ENCODE measurements around the gene MRPL3. TPM values are rescaled to one million over a fixed set of nuclear protein-coding genes. Genes with fewer than 3 reads are reported as not detected.

MRPL3 gene
- total and polyA plus RNA-seq, 2 donors (not counting 3 experiments of a cell fraction or from before 2014, with no cell fraction given), result 49.6 to 68.2 TPM

DNA sequence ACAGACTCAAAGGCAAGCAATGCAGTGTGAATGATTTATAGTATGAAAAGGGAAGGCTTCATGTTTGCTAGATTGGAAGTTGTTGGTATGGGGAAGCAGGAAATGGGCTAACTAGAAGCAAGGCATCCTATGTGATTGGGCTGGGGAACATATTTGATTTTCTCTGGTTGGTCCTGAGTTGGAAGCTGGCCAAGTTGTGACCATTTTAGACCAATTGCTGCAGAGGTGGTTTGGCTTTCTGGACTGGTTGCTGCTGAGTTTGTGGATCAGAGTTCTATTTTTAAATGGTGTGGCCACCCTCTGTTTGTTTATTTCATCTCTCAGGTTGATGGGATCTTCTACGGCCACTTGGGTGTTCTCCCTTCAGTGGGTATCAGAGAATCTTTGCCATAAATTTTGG, 81.5 kb downstream of the MRPL3 start:
- TF ChIP-seq GATA2 (IDR thresholded peaks at IDR 0.05; ENCODE audit: insufficient read depth, insufficient read length, low read depth, low read length), result no peak
- TF ChIP-seq JUN (IDR thresholded peaks at IDR 0.05; ENCODE audit: borderline replicate concordance, insufficient read depth, insufficient read length, low read depth), result no peak
- TF ChIP-seq MYC (IDR thresholded peaks at IDR 0.05; ENCODE audit: low read depth, low read length), result no peak
- TF ChIP-seq POLR2AphosphoS5 (IDR thresholded peaks at IDR 0.05; ENCODE audit: insufficient read depth, low read depth, low read length), result no peak
- TF ChIP-seq, protein P1, sequence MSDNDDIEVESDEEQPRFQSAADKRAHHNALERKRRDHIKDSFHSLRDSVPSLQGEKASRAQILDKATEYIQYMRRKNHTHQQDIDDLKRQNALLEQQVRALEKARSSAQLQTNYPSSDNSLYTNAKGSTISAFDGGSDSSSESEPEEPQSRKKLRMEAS (IDR thresholded peaks at IDR 0.05; ENCODE audit: insufficient read depth, insufficient read length), result no peak
- no peak for TF ChIP-seq FOS (IDR thresholded peaks at IDR 0.05; ENCODE audit: borderline replicate concordance, insufficient read depth, low read length)
- TF ChIP-seq, protein P2, sequence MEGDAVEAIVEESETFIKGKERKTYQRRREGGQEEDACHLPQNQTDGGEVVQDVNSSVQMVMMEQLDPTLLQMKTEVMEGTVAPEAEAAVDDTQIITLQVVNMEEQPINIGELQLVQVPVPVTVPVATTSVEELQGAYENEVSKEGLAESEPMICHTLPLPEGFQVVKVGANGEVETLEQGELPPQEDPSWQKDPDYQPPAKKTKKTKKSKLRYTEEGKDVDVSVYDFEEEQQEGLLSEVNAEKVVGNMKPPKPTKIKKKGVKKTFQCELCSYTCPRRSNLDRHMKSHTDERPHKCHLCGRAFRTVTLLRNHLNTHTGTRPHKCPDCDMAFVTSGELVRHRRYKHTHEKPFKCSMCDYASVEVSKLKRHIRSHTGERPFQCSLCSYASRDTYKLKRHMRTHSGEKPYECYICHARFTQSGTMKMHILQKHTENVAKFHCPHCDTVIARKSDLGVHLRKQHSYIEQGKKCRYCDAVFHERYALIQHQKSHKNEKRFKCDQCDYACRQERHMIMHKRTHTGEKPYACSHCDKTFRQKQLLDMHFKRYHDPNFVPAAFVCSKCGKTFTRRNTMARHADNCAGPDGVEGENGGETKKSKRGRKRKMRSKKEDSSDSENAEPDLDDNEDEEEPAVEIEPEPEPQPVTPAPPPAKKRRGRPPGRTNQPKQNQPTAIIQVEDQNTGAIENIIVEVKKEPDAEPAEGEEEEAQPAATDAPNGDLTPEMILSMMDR (IDR thresholded peaks at IDR 0.05; ENCODE audit: extremely low read depth in 1 of 2, insufficient read depth in 1 of 2, low read depth in 1 of 2, low read length in 2 of 2), result no peak
- no peak overlapping the region for H3K4me2 ChIP-seq (ENCODE audit: insufficient read depth, low read length)
- H2AFZ ChIP-seq (ENCODE audit: low read depth, low read length), result no peak overlapping the region
- no peak overlapping the region for H3K27ac ChIP-seq (ENCODE audit: insufficient read depth, low read depth, low read length)
- no peaks in the 10 kb centered on the region for H3K79me2 ChIP-seq (ENCODE audit: control insufficient read depth, insufficient read depth, low read length)
- H4K20me1 ChIP-seq (replicated peaks; ENCODE audit: control insufficient read depth, extremely low read depth, insufficient read depth, low read length), result no peaks in the 10 kb centered on the region
- ChIA-PET CTCF (no interaction called here), POLR2A (no interaction called here)
- intact Hi-C loops (cut with micrococcal nuclease) (no loop called here), dilution Hi-C loops (cut with MboI; ENCODE audit: extremely low pct_ligation_motif_present, low sequenced_read_pairs) (no loop called here)
- no TSS peak for BruUV-seq (replicated peaks)
- no peak overlapping the region for H3K9ac ChIP-seq (replicated peaks; ENCODE audit: extremely low read depth, insufficient read depth, low read length)
- DNase-seq (ENCODE audit: low read depth, low spot score), result no peak
- H3K4me3 ChIP-seq (replicated peaks in 1 of 3; ENCODE audit: insufficient read depth in 1 of 3, low read depth in 1 of 3, low read length in 3 of 3), result no peak overlapping the region
- no peaks in the 10 kb centered on the region for H3K9me1 ChIP-seq (replicated peaks; ENCODE audit: control insufficient read depth, extremely low read depth, insufficient read depth, low read length)
- no peak for FAIRE-seq
- H3K27me3 ChIP-seq (ENCODE audit: control insufficient read depth in 2 of 2, insufficient read depth in 2 of 2, low read length in 2 of 2), result peaks cover 2 to 15% of the 10 kb centered on the region in 2 experiments
- no peaks in the 10 kb centered on the region for H3K4me1 ChIP-seq (ENCODE audit: control insufficient read depth, extremely low read depth, insufficient read depth, low read length)
- H3K9me3 ChIP-seq (replicated peaks; ENCODE audit: control insufficient read depth, insufficient read depth, low read length), result no peaks in the 10 kb centered on the region
- H3K36me3 ChIP-seq (ENCODE audit: control insufficient read depth in 2 of 2, extremely low read depth in 1 of 2, insufficient read depth in 2 of 2, low read length in 2 of 2), result no peaks in the 10 kb centered on the region
